GM23248 (cell line): ENCODE results near the gene CACNA1D.

Experiments
- EZH2 ChIP-seq: fragments of 200-600 bp; sonication (generic); IDR thresholded peaks from 2 replicates; pipeline ENCODE4 v1.6.1; 2018; ENCODE audit warnings: antibody characterized with exemption, mild to moderate bottlenecking; ENCODE audit not compliant: insufficient read depth, poor library complexity, severe bottlenecking
- EZH2phosphoT487 ChIP-seq: fragments of 200-600 bp; sonication (generic); IDR thresholded peaks from 2 replicates; pipeline ENCODE4 v1.6.1; 2018; ENCODE audit warnings: antibody characterized with exemption, moderate library complexity, mild to moderate bottlenecking, low read depth; ENCODE audit not compliant: insufficient read depth

- TF ChIP-seq EZH2 (no peak), EZH2phosphoT487 (no peak)
Measured at GRCh38 chr3:53803124-53803815, 308.9 kb downstream of the CACNA1D start.
